Hindlimb muscle (tissue), 1 donor: ENCODE data around the gene SIPA1. TPM values are rescaled to one million over a fixed set of nuclear protein-coding genes. Genes with fewer than 3 reads are reported as not detected.

Experiments
- DNase-seq: peaks from one replicate; pipeline ENCODE4 v3.0.0-alpha.2; 2013
- polyA plus RNA-seq: library from polyadenylated mRNA; unstranded; fragments of 120-200 nt; gene quantifications from one replicate; pipeline ENCODE4 v1.2.1, GENCODE V29; 2013; ENCODE audit not compliant: insufficient read length

Gene SIPA1
- polyA plus RNA-seq, 1 donor, result 41.7 TPM

DNA sequence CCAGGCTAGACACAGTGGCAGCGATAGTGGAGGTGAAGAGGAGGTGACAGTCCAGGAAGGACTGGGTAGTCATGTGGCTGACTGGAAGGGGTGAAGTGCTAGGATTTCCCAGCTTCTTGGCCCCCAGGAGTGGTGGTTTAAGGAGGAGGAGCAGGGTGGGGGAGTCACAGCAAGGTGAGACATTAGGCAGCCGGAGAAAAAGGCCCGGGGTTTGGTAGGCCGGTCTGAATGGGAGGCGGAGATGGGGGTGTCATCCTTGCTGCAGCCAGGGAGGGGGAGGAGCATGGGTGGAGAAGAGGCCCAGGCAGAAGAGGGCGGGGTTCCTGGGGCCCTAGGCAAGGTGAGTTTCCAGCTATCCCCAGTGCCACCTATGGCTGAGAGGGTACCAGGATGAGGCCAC lies 6.1 kb downstream of the SIPA1 start:
- no peak for DNase-seq

DNA sequence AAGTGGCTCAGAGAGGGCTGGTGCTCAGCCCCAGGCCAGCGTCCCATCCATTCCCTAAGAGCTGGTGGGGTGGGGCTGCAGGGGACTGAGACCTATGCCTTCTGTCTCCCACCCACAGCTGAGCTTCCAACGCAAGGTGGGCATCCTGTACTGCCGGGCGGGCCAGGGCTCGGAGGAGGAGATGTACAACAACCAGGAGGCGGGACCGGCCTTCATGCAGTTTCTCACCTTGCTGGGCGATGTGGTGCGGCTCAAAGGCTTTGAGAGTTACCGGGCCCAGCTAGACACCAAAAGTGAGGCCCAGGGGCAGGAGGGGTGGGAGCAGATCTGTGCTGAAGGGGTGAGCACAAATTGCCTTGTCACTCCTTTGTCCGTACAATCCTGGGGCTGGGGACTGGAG lies 6.9 kb downstream of the SIPA1 start:
- DNase-seq, result no peak

DNA sequence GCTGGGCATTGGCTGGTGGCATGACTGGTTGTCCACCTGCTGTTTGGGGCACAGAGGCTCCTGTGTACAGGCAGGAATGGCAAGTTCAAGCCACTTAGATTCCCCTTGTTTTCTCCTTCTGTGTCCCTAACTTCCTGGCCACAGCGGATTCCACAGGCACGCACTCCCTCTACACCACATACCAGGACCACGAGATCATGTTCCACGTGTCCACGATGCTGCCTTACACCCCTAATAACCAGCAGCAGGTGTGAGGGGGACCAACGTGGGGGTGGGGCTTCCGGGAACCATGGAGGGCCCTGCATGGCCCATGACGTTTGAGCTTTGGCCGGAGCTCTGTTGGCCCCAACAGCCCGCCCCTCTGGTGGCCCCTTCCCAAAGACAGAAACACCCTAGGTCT lies 7.8 kb downstream of the SIPA1 start:
- no peak for DNase-seq

DNA sequence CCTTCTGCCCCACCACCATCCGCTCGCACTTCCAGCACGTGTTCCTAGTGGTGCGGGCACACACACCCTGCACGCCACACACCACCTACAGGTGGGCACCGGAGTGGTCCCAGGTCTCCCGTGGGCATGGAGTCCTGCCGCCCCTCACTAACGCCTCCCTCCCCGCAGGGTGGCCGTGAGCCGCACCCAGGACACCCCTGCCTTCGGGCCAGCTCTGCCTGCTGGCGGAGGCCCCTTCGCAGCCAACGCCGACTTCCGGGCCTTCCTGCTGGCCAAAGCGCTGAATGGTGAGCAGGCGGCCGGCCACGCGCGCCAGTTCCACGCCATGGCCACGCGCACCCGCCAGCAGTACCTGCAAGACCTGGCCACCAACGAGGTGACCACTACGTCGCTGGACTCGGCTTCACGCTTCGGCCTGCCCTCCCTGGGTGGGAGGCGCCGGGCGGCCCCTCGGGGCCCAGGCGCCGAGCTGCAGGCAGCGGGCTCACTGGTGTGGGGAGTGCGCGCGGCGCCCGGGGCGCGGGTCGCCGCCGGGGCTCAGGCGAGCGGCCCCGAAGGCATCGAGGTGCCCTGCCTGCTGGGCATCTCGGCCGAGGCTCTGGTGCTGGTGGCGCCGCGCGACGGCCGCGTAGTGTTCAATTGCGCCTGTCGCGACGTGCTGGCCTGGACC lies 8.5 kb downstream of the SIPA1 start:
- DNase-seq, result no peak

DNA sequence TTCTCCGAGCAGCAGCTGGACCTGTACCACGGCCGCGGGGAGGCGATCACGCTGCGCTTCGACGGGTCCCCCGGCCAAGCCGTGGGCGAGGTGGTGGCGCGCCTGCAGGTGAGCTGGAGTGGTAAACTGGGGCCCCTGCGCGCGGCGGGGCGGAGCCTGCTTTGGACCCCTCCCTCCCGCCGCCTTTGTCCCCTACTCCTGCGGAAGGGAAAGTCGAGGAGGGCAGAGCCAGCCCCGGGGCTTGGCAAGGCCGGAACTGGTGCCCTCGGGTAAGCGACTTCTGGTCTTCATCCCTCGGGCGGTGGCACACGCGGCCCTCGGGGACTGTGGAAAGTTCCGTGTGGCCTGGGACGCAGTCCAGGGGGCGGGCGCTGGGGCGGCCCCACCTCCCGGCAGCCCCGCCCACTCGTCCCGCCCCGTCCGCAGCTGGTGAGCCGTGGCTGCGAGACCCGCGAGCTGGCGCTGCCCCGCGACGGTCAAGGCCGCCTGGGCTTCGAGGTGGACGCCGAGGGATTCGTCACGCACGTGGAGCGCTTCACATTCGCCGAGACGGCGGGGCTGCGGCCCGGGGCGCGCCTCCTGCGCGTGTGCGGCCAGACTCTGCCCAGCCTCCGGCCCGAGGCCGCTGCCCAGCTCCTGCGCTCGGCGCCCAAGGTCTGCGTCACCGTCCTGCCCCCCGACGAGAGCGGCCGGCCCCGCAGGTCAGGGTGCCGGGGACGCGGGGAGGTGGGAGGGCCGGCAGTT lies 9.2 kb downstream of the SIPA1 start:
- no peak for DNase-seq

DNA sequence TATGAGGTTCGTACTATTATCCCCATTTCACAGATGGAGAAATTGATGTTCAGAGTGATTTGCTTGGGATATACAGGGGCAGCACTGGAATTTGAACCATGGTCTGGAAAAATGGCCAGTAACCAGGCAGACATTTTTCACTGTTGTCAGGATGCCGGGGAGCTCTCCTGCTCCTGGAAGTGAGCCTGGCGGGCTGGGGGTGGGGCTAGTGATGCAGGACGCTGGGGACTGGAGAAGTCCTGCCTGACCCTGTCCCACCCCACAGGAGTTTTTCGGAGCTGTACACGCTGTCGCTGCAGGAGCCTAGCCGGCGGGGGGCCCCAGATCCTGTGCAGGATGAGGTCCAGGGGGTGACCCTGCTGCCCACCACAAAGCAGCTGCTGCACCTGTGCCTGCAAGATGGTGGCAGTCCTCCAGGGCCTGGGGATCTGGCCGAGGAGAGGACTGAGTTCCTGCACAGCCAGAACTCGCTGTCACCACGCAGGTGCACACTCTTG lies 11.1 kb downstream of the SIPA1 start:
- DNase-seq, result no peak

DNA sequence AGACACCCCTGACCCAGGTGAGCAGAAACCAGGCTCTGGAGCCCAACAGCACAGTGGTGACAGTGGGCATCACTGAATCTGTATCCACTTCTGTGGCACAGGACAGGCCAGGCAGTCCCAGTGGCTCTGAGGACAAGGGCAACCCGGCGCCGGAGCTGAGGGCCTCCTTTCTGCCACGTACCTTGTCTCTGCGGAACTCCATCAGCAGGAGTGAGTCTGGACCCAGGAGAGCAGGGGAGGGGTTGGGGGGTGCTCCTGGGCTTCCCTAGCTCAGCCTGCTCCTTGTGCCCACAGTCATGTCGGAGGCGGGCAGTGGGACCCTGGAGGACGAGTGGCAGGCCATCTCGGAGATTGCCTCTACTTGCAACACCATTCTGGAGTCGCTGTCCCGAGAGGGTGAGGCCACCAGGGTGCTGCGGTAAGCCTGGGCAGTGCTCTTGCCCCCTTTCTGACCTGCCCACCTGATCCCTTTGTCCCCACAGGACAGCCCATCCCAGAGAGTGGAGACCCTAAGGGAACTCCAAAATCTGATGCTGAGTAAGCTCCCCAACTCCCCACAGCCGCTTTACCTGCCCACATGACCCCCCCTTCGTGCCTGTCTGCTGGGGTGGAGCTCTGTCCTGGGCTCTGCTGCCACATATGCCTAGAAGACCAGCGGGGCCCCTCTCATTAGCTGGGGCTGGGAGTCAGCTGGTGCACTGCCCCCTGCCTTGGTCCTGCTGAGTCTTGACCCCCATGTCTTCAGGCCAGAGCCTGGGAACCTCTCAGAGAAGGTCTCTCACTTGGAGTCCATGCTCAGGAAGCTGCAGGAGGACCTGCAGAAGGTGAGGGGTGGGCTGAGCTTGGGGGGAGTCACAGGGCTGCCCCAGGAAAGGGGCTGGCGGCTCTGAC lies 12.0 kb downstream of the SIPA1 start:
- DNase-seq, result no peak

DNA sequence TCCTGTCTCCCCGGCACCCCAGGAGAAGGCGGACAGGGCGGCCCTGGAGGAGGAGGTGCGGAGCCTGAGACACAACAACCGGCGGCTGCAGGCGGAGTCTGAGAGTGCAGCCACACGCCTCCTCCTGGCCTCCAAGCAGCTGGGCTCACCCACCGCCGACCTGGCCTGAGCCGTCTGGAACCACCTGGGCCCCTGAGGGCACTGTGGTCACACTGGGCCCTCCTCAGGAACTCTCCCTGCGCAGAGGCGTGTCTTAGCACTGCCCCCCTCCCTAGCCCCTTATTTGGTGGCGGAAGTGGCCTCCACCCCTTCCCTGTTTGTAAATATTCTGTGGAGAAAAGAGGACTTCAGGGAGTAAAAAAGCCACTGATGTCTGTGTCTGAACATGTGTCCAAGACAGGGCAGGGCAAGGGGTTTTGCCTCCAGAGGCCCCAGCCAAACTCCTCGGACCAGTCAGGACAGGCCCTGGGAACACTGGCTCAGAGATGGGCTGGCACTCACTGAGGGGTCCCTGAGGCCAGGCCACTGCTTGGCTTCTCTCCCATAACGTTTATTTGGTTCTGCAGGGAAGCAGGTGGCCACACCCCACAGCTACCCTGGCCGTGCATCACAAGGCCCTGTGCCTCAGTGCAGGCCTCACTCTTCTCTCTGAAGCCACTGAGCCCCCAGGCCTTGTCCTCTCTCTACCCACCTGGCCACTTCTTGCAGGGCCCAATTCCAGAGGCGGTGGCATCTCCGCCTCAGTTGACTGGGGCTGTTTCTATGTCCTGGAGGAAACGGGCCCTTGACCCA lies 12.8 kb downstream of the SIPA1 start:
- no peak for DNase-seq

DNA sequence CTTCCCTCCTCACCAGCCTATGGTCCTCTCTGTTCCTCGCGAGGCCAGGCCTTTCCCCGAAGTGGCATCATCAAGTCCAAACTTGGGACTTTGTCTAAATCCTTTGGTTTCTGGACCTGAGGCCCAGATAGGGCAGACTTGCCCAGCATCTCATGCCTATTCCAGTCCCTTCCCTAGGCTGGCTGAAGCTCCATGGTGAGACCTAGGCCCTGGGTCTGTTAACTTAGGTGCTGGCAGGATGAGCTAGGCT lies 13.4 kb downstream of the SIPA1 start:
- DNase-seq, result no peak

DNA sequence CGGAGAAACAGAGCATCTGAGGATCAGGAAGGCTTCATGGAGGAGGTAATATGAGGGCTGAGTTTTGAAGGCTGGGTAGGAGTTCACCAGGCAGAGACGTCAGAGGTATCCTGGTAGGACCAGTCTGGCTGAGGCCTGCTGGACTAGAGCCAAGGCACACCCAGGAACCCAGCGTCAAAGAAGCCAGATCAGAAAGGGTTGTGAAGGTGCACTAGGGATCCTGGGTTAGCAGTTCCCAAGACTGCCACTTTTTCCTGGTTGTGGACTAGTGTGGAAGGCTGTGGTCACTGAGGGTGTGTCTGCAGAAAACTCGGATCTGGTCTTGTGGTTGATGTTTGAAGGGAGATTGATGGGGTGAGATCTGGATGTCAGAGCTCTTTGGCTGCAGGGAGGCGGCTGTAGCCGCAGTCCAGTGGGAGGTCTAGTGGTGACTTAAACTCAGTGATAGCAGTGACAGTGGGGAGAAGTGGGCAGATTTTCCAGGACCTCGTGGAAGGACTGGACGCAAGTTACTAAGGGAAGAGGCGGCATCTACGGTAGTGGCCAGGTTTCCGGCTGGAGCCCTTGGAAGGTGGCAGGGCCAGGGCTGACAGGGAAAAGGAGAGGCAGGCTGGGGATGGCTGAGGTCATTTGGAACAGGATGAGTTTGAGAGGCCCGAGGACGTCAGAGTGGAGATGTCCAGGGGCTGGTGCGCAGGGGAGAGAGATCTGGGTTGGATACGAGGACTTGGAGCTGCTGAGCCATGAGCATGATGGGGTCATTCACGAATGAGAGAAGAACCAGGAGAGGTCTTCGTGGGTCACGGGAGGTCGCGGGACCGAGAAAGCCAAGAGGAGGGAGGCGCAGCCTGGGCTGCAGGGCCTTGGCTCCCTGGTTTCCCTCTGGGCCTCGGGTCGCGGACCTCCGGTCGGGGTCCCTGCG lies 13.9 kb downstream of the SIPA1 start:
- no peak for DNase-seq

DNA sequence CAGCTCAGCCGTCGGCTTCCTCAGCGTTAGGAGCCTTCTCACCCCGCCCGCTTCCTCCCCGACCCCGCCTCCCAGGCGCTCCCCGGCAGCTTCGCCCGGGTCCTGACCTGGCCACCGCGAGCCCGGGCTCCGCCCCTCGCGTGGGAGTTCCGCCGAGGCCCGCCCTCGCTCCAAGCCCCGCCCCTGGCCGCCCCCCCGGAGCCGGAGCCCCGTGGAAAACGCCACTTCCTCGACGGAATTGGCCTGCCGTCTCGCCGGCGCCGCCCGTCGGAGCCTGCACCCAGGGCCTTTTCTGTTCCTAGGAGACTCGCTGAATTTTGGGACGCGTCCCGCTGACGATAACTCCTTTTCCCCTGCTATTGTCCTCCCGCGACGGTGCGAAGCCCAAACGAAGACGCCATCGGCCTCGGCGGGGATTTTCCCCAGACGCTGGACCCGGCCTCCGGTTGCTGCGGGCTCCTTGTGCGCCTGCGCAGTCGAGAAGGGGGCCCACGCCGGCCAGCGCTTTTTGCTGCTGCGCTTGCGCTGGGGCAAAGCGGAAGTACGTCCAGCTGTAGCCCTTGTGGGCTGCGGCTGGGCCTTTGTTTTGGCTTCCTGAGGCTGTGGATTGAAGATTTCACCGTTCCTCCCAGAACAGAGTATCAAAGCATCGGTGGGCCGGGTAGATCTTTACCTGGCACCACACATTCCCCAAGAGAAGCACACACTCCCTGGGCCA lies 14.8 kb downstream of the SIPA1 start:
- DNase-seq, result peak; percentile 95

DNA sequence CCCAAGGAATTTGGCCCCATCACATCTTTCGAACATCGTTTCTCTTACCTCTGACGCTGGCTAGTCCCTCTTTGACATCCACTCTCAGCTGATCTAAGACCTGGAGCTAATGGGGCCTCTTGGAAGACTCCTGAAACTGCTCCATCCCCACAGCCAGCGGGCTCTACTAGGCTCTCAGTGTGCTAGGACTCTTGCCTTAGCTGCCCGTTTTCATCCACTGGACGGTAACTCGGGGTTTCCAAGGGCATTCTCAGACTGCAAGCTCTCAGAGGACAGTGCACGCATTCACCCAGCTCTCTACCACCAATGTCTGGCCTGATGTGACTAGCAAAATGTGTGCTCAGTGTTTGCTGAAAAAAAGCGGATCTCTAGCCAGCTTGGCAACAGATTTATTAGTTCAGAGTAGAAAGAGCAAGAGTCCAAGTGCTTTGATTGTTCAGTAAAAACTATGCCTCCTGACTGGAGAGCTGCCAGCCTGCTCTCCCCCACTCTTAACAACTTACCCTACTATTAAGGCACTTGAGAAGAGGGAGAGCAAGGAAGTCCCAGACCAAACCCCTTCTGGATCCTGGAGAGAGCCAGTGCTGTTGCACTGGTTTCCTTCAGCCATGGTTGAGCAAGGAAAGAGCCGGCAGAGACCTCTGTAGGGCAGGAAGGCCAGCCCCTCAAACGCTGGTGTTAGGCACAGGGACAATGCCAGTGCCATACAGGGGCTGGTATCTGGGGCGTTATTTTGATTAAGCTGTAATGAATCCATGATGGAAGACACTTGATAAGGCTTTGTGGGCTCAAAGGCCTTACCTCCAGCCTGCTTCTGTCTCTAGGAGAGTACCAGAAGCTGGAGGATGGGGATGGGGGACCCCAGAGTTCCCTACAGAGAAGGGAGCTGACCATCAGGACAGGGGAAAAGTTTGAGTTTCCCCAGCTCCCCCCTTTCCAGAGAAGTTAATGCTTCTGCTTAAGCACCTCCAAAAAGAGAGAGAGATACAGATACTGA lies 15.6 kb downstream of the SIPA1 start:
- DNase-seq, result no peak

DNA sequence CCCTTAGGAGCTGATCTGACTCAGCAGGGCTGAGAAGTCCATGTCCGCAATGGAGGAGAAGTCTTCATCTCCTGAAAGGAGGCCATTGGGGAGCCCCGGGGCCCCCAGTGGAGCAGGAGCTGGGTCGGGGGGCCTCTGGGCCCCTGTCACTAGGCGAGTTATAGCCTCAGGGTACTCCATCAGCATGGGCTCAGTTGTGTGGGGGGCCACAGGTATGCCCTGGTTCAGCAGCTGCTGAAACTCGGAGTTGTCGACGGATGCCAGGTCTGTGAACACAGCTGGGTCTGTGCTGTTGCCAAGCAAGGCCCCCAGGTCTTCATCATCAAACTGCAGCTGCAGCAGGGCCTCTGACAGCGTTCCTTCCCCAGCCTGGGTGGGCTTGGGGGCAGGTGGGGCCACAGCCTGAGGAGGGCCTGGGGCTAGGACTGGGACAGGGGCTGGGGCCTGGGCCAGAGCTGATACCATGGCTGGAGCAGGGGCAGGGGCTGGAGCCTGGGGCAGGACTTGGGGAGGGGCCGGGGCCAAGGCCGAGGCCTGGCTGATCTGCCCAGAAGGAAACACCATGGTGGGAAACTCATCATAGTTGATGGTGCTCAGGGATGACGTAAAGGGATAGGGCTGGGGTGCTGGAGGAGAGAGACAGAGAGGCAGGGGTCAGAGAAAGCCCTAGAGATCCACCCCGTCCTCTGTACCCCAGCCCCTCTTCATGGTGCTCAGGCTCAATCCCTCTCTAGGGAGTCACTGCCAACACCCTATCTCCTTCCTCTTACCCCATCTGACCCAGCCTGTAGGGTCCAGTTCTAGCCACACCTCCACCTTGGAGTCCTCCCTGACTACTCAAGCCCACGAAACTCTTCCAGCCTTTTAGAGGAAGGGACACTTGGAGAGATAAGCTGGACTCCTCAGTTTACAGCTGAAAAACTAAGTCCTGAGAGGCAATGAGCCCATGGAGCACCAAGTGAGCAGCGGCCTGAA lies 16.8 kb downstream of the SIPA1 start:
- DNase-seq, result no peak

DNA sequence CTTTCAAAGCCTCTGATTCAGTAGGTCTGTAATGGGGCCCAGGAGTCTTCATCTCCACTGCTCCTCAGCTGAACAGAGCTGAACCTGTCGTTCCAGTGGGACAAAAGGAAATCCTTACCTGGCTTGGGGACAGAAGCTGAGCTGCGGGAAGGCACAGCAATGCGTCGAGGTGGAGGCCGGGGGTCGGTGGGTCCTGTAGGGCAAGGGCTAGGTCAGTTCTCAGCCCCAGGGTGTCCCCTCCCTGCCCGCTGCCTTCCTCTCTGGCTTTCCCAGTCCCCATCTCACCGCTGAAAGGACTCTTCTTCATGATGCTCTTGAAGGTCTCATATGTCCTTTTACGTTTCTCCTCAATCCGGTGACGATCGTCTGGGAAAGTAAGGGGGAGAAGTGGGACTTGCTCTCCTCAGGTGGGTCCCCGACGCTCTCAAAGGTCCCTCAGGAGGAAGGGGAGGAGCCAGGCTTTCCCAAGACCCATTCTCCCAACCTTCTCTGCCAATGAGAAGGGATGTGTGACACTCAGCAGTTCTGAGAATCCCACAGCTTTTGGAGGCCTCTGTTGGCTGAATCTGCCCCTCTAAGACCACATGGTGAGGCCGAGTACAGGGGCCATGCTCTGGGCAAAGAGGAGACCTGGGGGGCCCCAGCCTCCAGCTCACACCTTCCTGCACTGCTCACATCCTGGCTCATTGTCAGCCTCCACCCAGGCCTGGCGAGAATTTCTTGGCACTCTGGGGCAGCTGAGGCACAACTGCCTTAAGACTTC lies 17.9 kb downstream of the SIPA1 start:
- no peak for DNase-seq

DNA sequence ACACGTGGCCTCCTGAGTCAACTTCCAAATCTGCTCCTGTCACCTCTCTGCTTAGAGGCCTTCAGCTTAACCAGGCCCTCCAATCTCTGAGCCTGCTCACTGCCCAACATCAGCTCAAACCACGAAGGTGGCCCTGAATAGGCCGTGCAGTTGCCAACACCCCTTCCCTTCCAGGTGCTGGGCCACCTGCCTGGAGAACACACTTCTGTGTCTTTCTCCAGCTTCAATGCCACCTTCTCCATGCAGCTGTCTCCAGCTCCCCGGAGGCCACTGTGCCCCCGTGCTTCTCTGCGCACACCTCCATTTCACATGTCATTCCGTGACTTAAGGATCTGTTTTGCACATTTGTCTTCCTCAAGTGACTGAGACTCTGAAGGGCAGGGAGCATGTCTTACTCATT lies 19.5 kb downstream of the SIPA1 start:
- DNase-seq, result no peak

DNA sequence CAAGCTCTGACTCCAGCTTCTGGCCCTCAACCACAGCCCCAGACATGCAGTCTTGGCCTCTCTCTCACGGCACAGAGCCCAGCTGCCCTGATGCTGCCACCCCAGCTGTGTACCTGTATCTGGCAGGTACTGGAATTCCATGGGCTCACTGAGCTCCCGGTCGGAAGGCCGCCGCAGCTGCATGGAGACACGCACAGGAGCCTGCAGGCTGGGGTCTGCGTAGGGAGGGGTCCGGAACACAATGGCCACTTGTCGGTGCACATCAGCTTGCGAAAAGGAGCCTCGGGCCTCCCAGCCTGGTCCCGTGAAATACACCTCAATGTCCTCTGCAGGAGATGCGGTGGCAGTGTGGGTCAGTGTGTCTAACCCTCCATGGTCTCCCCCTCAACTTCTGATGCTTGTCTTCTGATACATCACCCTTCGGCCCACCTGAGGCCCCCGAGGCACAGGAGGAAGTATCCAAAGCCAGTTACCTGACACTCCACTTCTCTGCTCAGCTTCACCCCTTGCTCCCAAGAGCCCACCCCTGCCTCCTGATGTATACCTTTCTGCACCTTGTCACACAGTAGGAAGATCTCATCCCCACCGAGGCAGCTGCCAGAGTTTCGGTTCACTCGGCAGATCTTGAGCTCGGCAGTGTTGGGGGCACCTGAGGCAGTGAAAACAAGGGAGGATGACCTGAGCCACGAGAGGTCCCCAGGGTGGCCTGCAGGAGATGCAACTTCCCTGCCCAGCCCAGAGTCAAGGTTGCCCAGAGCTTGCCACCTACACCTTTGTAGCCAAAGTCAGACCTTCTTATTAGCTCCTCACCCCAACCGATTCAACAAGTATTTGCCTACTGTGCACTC lies 20.5 kb downstream of the SIPA1 start:
- DNase-seq, result no peak

DNA sequence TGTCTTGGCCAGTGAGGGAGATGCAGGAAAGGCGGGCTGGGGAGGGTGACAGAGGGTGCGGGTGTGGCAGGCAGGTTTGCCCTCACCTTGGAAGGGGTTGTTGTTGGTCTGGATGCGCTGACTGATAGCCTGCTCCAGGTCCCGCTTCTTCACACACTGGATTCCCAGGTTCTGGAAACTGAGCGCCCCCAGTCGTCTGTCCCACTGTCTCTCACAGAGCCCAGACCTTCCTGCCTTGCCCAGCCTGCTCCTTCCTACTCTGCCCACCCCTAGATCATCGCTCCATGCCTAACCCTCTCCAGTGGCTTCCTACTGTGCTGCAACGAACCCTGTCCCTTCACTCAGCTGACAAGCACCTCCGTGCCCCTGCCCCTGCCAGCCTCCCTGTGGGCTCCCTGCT lies 22.1 kb downstream of the SIPA1 start:
- DNase-seq, result no peak
